Astrocyte of the cerebellum (primary cell): Measurements from ENCODE around the gene TMC5.
"Not testable (repeated sequence)": the region's sequence is repeated elsewhere in the genome, so short reads cannot be mapped to it uniquely, and the experiment has no call there.

ENCODE experiments used
- DNase-seq: peaks from one replicate; pipeline ENCODE4 v3.0.0-alpha.2; 2011; ENCODE audit warnings: low read depth
- H3K4me3 ChIP-seq: 2 replicates; pipeline ENCODE4 v1.5.1; 2011; ENCODE audit warnings: mild to moderate bottlenecking, low read depth, low read length, moderate library complexity
- CTCF ChIP-seq: IDR thresholded peaks from 2 replicates; pipeline ENCODE4 v1.5.1; 2012; ENCODE audit warnings: low read length, low read depth, moderate library complexity, mild to moderate bottlenecking; ENCODE audit errors: missing control alignments
- in situ Hi-C: cut with HindIII; loops from 2 replicates; pipeline ENCODE4 v1.10.0; 2017; ENCODE audit warnings: low sequenced_read_pairs

The TMC5 gene

GRCh38 chr16:19417640-19418039 lies at the start of gene TMC5:
TMC5 (plus strand) TSS chr16:19417883; CDS start chr16:19440039, 22,156 bp downstream.
- TF ChIP-seq CTCF = no peak
- no peak for DNase-seq
- H3K4me3 ChIP-seq = no peak within 1 kb of the TSS
- in situ Hi-C loops = no loop called here

DNA sequence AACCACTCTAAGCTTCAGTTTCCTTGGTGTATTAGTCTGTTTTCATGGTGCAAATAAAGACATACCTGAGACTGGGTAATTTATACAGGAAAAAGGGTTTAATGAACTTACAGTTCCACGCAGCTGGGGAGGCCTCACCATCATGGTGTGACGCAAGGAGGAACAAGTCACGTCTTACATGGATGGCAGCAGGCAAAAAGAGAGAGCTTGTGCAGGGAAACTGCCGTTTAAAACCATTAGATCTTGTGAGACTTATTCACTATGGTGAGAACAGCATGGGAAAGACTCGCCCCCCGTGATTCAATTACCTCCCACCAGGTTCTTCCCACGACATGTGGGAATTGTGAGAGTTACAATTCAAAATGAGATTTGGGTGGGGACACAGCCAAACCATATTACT lies 45.1 kb upstream of the TMC5 start:
- H3K4me3 ChIP-seq, DNase-seq: not testable (repeated sequence)
- in situ Hi-C loops = loop anchor here (25.0 kb wide), 1 partner anchor 285 kb away; no protein-coding TSS in a partner anchor

- no peak overlapping the region for H3K4me3 ChIP-seq
- no peak for TF ChIP-seq CTCF
- in situ Hi-C loops = loop anchor here (25.0 kb wide), 1 partner anchor 287 kb away; no protein-coding TSS in a partner anchor
- no peak for DNase-seq
Observed at GRCh38 chr16:19374402-19374801, 43.3 kb upstream of the TMC5 start.

- peak; percentile 86 for TF ChIP-seq CTCF
- in situ Hi-C loops = no loop called here
- H3K4me3 ChIP-seq = no peak overlapping the region
- peak; percentile 38 for DNase-seq
Observed at GRCh38 chr16:19375561-19376158, 42.0 kb upstream of the TMC5 start.

DNA sequence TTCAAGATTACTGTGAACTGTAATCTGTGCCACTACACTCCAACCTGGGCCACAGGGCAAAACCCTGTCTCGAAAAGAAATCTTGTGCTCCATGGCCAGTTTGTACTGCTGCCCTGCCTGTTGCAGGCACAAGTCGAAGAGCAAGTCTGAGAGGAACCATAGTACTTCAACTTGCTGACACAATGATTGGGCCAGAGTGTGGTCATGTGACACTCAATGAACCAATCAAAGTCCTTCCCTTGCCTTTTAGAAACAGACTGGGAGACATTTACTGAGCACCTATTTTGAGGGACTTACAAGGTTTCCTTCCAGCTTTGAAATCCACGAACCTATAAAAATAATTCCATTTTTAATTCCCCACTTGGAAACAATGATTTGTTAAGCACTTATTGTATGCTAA lies 39.8 kb upstream of the TMC5 start:
- H3K4me3 ChIP-seq = no peak overlapping the region
- no peak for DNase-seq
- in situ Hi-C loops = no loop called here
- no peak for TF ChIP-seq CTCF

GRCh38 chr16:19378511-19378910 lies 39.2 kb upstream of the TMC5 start:
- TF ChIP-seq CTCF = no peak
- DNase-seq = no peak
- H3K4me3 ChIP-seq = no peak overlapping the region
- in situ Hi-C loops = no loop called here

DNA sequence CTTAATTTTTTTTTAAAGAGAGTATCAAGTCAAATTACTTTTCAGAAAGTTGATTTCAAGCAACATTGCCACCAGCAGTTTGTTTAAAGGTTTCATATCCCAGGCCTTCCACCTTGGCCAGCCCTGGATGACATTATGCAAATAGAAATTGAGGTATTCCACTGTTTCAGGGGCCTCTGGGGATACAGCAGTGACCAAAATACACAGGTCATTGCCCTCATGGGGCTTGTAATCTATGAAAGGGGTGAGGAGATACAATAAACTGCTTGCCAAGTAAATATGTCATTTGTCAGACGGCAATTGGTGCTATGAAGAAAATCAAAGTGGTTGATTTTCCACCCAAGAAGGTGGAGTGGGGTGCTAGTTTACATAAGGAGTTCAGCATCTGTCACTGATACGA lies 37.8 kb upstream of the TMC5 start:
- DNase-seq = no peak
- H3K4me3 ChIP-seq = no peak overlapping the region
- in situ Hi-C loops = no loop called here
- TF ChIP-seq CTCF = no peak
